Measurements from ENCODE around the gene PSD4.

PSD4 gene

DNA sequence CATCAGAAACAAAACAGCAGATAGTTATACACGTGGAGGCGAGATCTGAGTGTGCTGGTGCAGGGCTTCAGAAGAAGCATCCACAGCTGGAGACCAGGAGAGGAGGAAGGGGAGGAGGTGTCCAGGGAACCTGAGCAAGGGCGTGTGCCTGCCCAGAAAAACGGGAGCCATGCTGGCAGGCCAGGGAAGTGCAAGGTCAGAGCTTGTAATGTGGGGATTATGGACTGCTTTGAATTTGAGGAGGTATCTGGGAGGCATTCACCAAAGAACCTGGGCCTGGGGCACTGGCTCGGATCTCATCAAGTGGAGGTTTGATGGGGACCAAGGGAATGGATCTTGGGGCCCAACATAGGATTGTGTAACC, 12.6 kb downstream of the PSD4 start:
- no peak for DNase-seq

DNA sequence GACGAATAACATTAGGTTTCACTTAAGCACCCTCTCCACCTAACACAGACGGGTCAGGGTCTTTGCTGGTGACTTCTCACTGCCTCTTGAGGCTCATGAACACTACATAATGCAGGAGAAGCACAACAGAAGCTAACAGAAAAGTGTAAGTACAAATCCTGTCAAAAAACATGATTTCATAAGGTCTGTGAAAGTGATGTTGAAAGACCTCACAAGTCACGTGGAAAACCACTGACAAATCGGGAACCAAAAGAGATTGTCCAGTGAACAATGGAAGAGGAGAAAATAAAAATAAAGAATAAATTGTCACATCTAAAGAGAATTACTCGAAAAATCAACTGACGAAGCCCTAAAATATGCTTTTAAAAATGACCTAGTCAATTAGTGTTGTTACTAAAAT, 14.0 kb downstream of the PSD4 start:
- no peak for DNase-seq

DNA sequence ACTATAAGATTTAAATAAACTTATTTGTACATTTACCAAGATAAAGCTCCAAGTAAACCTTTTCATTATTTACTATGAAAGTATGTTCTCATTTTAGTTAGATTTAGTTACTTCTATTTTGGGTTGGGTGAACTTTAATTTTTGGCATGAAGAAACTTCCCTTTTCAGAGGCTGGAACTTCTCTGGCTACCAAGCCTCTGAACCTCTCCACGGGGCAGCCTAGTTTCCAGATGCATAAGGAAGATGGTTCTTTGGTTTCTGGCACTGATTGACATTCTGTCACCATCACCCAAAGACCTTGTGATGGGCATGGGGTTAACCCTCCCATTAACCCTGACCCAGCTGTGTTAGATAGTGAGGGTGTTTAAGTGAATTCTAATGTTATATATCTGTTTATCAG, 17.1 kb downstream of the PSD4 start:
- no peak for DNase-seq

DNA sequence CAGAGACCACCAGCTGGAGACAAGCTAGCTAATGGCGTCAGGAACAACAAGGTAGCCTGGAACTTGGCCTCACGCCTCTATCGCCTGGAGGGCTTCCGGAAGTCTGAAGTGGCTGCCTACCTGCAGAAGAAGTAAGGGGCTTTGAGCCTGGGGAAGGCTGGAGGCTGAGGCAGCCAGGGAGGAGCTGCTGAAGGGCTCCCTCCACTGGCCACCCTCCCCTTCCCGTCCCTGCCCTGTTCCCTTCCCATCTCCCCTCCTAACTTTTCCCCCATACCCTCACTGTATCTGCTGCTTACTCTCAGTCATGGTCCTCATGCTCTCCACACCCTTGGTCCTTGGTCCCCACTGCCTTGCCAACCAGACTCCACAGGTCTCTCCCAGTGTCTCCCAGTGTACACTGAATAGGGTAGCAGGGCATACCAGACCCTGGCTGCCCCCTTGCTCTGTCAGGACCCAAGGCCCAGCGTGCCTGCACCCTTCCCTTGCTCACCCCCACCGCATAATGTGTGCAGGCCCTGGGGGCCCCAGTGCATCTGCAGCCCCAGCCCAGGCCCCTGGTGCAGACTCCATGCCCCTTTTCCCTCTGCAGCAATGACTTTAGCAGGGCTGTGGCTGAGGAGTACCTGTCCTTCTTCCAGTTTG, 18.8 kb downstream of the PSD4 start:
- no peak for DNase-seq

DNA sequence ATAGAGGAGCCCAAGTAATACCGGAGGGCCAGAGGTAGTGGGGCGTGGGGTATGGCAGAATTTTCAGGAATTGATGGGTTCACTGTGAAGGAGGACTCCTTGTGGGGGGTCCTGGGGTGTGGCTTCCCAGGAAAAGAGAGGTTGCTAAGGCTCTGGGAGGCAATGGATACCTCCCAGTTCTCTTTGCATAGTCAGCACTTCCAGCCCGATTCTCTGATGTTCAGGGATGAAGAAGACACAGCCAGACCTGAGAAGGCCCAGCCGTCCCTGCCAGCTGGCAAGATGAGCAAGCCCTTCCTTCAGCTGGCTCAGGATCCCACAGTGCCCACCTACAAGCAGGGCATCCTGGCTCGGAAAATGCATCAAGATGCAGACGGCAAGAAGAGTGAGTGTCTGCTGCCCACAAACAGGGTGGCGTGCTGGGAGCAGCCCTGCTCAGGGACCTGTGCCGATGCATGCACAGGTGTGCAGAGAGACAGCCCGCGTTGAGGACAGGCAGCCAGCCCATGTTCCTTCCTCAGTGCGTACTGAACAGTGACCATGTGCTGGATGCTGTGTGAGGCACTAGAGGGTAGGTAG, 22.2 kb downstream of the PSD4 start:
- no peak for DNase-seq

DNA sequence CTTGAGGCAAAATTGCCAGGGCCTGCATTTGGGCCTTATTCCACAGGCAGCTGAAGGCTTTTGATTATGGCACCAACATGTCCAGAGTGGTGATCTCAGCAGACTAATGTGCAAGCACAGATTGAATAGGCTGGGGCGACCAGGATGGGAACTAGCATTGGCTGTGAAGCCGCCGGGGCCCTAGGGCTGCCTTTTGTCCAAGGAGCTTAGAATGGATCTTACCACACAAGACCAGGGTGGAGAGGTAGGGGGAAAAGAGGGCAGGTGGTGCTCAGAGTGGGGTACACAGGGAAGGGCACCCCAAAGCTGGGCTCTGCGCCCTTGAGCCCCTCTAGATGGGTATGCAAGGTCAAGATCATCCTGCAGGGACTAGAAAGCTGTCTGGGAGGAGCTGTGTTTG, 23.1 kb downstream of the PSD4 start:
- DNase-seq, result no peak

DNA sequence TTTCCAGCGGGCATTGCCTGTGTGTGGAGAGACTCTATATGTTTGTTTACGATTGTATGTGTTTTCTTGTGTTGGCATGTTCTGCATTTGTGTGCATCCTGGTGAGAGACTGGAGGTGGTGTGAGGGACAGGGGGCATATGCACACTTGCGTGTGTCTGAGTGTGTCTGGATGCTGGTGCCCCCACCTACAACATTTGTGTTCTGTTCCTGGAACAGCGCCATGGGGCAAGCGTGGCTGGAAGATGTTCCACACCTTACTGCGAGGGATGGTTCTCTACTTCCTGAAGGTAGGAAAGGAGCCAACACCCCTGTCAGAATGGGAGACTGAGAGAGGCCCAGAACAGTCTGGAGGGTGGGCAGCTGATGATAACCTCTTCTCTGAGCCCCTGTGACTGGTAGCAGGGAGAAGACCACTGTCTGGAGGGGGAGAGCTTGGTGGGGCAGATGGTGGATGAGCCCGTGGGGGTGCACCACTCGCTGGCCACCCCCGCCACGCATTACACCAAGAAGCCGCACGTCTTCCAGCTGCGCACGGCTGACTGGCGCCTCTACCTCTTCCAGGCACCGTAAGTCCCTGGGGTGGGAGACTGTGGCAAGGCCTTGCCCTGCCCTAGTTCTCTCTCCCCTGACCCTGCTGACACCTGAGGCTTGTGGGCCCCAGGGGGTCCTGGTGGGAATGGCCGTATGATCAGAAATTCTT, 23.7 kb downstream of the PSD4 start:
- DNase-seq, result no peak

DNA sequence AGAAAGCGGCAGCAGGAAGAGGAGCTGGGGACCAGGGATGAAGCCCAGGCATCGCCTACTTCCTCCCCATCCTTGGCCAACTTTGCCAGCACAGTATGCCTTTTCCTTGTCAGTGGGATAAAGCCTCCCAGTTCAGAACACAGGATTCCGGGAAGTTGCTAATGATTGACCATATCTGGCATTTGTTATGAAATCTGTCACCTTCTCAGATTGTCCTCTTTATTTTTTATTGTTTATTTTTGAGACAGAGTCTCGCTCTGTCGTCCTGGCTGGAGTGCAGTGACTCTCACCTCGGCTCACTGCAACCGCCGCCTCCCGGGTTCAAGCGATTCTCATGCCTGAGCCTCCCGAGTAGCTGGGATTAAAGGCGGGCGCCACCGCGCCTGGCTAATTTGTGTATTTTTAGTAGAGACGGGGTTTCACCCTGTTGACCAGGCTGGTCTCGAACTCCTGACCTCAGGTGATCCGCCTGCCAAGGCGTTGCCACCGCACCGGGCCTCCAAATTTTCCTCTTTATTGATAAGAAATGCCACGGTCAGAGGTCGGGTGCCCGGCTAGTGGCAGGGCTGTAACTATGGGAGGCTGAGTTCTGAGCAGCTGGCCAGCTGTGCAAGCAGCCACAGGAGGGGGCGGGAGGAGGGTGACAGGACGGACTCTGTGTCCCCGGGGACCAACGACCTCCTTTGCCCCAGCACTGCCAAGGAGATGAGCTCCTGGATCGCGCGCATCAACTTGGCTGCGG, 24.4 kb downstream of the PSD4 start:
- no peak for DNase-seq

DNA sequence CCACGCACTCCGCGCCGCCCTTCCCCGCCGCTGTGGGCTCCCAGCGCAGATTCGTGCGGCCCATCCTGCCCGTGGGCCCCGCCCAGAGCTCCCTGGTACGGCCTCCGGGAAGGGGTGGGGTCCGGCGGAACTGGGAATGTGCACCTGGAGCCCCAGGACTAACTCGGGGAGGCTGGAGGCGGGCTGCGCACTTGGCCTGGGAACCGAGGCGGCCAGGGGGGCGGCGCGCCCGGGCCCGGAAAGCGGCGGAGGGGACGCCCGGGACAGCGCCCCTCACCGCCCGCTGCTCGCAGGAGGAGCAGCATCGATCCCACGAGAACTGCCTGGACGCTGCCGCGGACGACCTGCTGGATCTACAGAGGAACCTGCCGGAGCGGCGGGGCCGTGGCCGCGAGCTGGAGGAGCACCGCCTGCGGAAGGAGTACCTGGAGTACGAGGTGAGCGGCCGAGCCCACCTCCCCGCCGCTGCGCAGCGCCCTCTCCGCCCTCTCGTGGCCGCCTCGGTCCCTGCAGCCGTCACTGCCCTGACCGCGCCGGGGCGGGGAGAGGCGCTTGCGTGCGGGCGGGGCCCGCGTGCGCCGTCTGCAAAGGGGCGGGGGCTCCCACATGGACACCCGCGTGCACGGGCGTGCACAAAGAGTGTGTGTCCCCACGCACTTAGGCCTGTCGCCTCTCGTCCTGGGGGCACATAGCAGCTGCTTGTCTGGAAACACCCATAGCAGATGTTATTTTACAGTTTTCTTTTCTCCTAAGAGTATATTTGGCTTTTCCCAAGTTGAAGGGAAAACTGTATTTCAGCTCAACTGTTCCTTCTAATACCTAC, 25.2 kb downstream of the PSD4 start:
- DNase-seq, result no peak

DNA sequence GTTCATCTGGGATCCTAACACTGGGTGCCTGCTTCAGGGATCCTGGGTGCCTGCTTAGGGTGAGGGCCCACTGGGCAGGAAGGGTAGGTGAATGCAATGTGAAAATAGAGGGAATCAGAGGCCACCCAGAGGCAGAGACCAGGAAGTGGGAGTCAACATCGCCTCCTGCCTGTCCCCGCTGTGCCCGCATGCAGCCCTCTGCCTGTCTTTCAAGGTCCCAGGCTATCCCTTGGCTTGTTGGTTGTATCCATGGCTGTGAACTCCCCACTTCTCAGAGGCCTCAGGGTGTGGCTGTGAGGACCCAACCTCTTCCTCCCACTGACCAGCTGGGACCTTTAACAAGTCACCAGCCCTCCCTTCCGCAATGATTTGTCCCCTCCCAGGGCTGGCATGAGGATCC, 26.5 kb downstream of the PSD4 start:
- DNase-seq, result no peak

DNA sequence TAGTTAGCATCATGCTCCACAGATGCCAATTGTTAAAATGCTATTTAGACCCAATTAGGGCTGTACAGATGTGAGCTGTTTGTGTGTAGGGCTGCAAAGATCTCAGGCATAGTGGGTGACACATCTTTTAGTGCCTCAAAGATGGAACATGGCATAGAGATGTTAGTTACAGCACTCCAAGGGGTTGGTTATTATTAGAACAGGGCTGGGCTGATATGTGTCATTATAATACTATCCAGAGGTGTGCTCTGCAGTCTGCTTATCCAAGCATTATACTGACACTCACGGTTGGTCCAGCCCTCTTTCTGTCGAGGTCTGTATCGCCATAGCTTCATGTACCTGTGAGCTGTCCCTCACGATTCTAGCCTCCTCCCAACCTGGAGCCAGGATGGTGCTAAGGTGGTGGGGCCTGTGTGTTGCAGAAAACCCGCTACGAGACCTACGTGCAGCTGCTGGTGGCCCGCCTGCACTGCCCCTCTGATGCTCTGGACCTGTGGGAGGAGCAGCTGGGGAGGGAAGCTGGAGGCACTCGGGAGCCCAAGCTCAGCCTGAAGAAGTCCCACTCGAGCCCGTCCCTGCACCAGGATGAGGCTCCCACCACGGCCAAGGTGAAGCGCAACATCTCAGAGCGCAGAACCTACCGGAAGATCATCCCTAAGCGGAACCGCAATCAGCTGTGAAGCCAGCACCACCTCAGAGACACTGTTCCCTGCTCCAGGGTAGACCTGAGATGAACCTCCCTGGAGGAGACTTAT, 27.1 kb downstream of the PSD4 start:
- DNase-seq, result no peak

DNA sequence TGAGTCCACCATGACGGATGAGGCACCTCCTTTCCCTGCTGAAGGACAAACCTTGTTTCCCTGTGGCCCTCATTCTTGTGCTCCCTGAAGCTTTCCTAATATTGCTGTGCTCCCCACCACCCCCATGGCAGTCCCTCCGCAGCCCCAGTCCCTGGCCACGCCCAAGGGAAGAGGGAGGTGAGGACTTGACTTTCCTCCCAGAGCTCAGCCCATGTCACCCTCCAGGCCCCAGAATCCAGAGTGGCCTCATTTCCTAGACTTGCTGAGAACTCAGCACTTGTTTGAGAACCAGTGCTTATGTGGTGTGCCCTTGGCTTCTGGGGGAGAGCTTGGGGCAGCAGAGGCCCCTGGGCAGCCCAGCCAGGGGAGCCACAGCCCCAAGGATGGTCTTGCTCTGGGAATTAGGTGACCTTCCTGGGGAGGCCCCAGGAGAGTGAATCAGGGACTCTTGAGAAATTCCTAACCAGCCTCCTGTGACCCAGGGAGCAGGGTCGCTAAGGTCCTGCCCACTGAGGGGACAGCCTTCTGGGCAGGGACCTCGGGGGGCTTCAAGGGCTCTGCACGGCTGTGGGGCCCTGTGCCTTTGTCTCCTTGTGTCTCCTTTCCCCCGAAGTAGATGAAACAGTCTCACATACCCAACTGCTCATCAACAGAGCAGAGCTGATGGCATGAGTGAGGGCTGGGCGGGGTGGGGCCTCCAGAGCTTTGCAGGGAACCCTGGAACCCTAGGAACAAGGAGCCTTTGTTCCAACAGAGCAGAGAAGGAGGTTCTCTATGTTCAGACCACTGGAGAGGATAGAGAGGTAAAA, 27.9 kb downstream of the PSD4 start:
- DNase-seq, result no peak

DNA sequence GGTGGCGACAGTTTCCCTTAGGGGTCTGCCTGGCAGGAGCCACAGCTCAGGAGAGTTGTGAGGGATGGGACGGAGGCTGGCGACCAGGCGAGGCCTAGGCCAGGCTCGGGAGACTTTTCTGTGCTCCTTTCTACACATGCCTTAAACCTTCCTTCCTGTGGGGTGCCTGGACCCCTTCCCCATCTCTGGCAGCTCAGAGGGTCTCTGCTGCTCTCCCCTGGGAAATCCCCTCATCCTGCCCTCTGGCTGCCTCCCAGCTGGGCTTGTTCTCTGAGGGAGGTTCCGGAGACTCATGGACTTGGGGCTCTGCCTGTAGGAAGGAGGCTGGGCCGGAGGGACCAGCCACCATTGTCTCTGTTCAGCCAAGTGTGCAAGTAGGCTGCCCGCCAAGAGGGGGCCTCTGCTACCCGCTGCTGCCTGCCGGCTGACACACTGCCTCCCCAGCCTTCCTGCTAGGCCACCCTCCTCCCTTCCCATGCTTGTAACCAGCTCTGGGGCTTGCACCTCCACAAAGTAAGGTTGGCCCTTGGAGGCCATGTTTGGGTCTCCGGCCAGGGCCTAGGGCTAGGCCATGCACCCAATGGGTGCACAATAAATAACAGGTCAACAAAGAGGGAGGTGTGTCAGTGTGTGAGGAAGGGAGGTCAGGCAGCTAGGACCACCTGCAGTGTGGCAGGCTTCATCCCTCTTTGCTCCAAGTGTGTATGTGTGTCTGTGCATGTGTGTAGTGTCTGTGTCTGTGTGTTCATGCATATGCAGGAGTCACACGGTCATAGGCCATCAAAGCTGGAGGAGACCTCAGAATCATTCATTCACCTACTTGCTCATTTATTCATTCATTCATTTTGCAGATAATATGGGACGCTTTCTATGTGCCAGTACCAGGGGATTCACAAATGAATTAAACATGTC, 28.8 kb downstream of the PSD4 start:
- no peak for DNase-seq

DNA sequence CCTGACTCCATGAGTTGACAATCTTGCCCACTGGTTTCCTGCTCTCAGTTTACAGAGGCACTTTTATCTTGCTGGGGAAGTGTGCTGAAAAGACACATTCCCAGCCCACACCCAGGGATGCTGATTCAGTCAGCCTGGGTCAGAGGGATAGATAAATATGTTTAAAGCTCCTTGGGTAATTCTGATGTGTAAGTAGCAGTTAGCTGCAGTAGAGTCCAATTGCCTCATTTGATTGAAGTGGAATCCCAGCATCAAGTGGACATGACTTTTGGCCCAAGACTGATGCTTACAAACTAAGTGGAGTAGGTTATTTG, 29.4 kb downstream of the PSD4 start:
- no peak for DNase-seq

DNA sequence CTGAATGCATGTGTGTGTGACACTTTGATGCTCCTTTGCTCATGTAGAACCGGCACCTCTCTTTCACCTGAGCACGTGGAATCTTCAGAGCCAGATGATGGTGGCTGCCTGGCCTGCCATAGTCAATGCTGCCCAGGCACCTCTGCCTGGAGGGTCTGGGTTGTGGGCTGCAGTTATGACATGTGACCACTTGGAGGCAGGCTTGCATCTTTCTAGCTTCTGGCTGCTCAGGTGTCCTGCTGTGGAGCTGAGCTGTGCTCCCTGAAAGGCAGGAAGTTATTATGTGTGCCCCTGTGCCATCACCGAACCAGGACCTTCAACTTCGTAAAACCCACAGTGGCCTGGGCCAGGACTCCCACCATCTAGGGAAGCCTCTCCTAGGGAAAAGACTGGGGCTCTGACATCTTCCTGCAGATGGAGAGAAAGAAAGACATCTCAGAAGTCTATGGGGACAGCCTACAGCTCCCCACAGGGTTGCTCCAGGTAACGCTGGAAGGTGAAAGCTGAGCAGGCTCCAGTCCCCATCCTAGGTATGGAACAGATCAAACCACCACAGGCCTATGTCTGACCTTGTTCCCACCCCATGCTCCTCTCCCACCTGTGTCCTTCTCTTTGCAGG, 30.2 kb downstream of the PSD4 start:
- peak; percentile 68 for DNase-seq

DNA sequence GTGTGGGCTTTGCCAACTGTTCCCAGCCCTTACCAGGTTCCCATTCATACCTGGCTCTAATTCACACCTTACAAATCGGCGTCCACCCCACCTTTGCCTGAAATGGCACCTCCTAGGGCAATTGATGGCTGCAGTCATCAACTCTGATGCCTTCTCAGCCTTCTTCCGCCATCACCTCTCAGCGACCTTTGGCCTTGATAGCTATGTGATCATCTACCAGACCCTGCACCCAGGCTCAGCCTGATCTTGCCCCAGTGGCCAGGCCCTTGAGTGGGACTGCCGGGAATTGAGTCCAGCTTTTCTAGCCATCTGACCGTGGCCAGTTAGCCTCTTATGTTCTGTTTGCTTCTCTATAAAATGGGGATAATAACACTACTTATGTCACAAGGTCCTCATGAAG, 32.5 kb downstream of the PSD4 start:
- no peak for DNase-seq

DNA sequence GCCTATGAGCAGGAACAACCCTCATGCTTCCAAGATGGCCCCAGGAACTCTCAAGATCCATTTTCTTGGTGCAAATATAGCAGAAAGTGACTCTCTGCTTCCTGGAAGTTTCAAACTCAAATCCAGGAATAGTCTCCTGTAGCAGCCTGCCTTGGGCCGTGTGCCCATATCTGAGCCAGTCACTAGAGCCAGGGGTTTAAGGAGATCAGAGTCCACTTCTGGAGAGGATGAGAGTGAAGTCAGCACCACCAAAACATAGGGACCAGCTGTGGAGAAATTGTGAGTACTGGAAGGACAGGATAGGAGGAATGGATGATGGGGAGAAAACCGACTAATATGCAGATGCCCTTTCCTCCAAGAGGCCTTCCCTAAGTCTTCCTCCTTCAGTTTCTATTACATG, 33.2 kb downstream of the PSD4 start:
- no peak for DNase-seq

DNA sequence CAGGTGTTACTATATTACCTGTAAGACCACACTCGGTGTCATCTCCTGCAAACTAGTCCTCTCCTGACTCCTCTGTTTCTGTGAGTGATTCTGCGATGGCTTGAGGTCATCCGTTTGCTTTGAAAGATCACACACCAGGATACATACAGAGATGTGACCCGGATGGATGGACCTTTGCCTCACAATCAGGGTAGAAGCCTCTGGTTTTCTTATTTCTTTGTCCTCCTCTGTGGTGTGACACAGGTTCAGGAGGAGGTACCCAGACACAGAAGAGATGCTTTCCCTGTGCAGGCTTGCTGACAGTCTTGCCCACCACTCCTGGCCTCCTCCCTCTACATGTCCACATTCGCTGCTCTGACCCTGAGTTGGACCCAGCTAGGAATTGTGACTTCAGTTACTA, 34.6 kb downstream of the PSD4 start:
- DNase-seq, result no peak

DNA sequence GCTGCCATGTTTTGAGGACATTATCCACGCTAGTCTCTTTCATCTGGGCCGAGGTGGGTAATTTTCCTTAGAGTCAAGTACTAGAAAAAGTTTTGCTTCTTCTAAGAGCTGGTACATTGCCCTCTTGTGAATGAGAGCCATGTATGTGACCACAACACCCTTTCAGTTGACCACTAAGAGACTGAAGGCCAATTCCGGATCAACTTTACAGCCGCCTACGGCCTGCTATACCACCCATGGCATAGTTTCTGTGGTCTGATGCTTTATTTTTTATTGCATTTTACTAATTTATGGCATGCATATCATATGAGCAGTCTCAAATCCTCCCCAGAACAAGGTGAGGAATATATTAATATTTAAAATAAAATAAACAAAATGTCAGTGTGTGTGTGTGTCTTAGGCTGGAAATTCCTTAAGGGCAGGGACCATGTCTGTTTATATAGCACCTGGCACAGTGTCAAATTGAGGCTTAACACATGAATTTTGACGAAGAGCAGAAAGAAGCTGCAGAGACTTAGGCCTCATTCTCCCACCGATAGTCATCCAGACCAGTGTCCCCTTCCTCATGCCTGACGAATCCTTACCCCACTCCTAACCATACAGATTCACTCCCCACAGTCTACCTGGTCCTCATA, 35.4 kb downstream of the PSD4 start:
- DNase-seq, result no peak

Measured in GDM1 (cell line).